Measurements from ENCODE around the gene TBC1D5.

The TBC1D5 gene

GRCh38 chr3:17580901-17581300 is 161.5 kb downstream of the TBC1D5 start:
- DNase-seq, result no peak
- intact Hi-C loops (cut with DNase I), result no loop called here

- DNase-seq, result no peak
- intact Hi-C loops (cut with DNase I), result no loop called here
Measured at GRCh38 chr3:17579289-17580031, 163.0 kb downstream of the TBC1D5 start.

- DNase-seq, result no peak
- intact Hi-C loops (cut with DNase I), result no loop called here
Measured at GRCh38 chr3:17577796-17578520, 164.5 kb downstream of the TBC1D5 start.

- DNase-seq, result no peak
- intact Hi-C loops (cut with DNase I), result no loop called here
Measured at GRCh38 chr3:17573396-17573795, 169.0 kb downstream of the TBC1D5 start.

GRCh38 chr3:17571686-17572085 is 170.7 kb downstream of the TBC1D5 start:
- intact Hi-C loops (cut with DNase I), result no loop called here

GRCh38 chr3:17562845-17563244 is 179.6 kb downstream of the TBC1D5 start:
- intact Hi-C loops (cut with DNase I), result no loop called here
- no peak for DNase-seq

More at GRCh38 chr3:17571686-17572085, 170.7 kb downstream of the TBC1D5 start:
- DNase-seq, result no peak

- DNase-seq, result no peak
Measured at GRCh38 chr3:17558565-17558964, 183.9 kb downstream of the TBC1D5 start.

GRCh38 chr3:17557749-17558463 is 184.5 kb downstream of the TBC1D5 start:
- DNase-seq, result no peak
- intact Hi-C loops (cut with DNase I), result no loop called here

More at GRCh38 chr3:17558565-17558964, 183.9 kb downstream of the TBC1D5 start:
- intact Hi-C loops (cut with DNase I), result no loop called here

GRCh38 chr3:17555525-17555924 is 186.9 kb downstream of the TBC1D5 start:
- intact Hi-C loops (cut with DNase I), result no loop called here
- DNase-seq, result no peak

- DNase-seq, result no peak
- intact Hi-C loops (cut with DNase I), result no loop called here
Measured at GRCh38 chr3:17554078-17554477, 188.4 kb downstream of the TBC1D5 start.

- intact Hi-C loops (cut with DNase I), result no loop called here
- DNase-seq, result no peak
Measured at GRCh38 chr3:17553080-17553479, 189.4 kb downstream of the TBC1D5 start.

- intact Hi-C loops (cut with DNase I), result no loop called here
- no peak for DNase-seq
Measured at GRCh38 chr3:17552351-17552750, 190.1 kb downstream of the TBC1D5 start.

- DNase-seq, result no peak
- intact Hi-C loops (cut with DNase I), result no loop called here
Measured at GRCh38 chr3:17551895-17552294, 190.5 kb downstream of the TBC1D5 start.

GRCh38 chr3:17551333-17551732 is 191.1 kb downstream of the TBC1D5 start:
- DNase-seq, result no peak
- intact Hi-C loops (cut with DNase I), result no loop called here

- intact Hi-C loops (cut with DNase I), result no loop called here
- no peak for DNase-seq
Measured at GRCh38 chr3:17550624-17551023, 191.8 kb downstream of the TBC1D5 start.

- intact Hi-C loops (cut with DNase I), result no loop called here
- no peak for DNase-seq
Measured at GRCh38 chr3:17546500-17547255, 195.8 kb downstream of the TBC1D5 start.

- intact Hi-C loops (cut with DNase I), result no loop called here
- DNase-seq, result no peak
Measured at GRCh38 chr3:17544632-17545031, 197.8 kb downstream of the TBC1D5 start.

- intact Hi-C loops (cut with DNase I), result no loop called here
Measured at GRCh38 chr3:17542591-17542990, 199.8 kb downstream of the TBC1D5 start.

GRCh38 chr3:17539436-17539835 is 203.0 kb downstream of the TBC1D5 start:
- intact Hi-C loops (cut with DNase I), result no loop called here
- no peak for DNase-seq

More at GRCh38 chr3:17542591-17542990, 199.8 kb downstream of the TBC1D5 start:
- DNase-seq, result no peak

Data from head of caudate nucleus (tissue), 42 donors.